GOT3 (cell line): ENCODE data around the gene NOP16.
A peak's percentile ranks its signal among the peaks of the same experiment; 100 is the strongest.

Experiments used
- DNase-seq: peaks from one replicate; lab custom pipeline; 2025; ENCODE audit warnings: mixed read lengths; lab: John Stamatoyannopoulos, UW

Gene NOP16

DNA sequence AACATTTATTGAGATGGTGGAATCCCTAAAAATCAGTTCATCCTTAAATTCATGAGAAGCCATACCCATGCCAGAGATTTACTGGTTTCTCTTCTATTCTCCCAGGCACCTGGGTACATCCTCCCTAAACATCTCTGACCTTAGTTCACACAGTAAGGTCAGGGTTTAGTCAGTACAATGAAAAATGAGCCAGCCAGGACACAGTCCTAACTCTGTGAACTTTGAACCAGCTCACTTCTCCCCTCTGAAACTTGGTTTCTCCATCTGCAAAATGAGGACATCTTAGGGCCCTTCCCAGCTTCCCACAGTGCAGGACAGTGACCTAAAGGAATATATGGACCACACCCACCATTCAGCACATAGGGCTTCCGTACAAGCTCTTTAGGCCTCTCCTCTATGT lies 1.9 kb downstream of the NOP16 start:
- no peak for DNase-seq

- DNase-seq = no peak
Observed at GRCh38 chr5:176384991-176385390, 3.4 kb downstream of the NOP16 start.

GRCh38 chr5:176384366-176384930 lies 4.0 kb downstream of the NOP16 start:
- DNase-seq = no peak

GRCh38 chr5:176383961-176384360 lies 4.4 kb downstream of the NOP16 start:
- DNase-seq = no peak

- no peak for DNase-seq
Observed at GRCh38 chr5:176383248-176383905, 5.0 kb downstream of the NOP16 start.

GRCh38 chr5:176382721-176383120 lies 5.7 kb downstream of the NOP16 start:
- no peak for DNase-seq

DNA sequence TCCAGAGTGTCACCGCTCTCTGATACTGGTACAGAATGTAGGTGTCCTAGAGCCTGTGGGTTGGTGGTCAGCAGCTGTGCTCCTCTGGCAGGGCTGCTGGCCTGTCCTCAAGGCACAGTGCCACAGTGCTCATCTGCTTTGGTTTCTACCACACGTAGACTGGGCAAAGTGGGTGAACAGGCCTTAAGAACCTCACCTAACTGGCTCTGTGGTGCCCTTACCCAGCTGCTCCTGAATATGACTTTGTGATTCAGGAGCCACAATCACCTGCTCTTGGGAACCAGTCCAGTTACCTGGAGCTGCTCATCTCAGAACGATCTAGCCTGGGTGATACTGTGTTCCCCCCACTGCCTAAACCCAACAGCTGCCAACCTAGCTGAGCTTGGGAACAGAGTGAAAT lies 6.4 kb downstream of the NOP16 start:
- no peak for DNase-seq

DNA sequence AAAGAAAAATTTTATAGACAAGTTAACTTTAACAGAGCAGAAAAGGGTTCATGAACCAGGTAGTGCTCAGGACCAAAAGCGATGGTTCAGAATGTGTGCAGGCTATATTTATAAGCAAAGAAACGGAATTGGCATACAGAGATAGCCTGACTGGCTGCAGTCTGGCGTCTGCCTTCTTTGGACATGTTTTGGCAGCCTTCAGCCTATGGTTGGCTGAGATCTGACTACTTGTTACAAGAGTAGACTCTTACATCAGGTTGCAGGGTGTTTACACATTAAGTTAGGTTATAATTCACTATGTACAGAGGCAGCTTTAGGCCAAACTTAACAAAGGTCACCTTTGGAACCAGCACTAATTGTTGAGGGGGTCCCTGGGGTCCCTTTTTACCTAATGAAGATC lies 7.0 kb downstream of the NOP16 start:
- no peak for DNase-seq

DNA sequence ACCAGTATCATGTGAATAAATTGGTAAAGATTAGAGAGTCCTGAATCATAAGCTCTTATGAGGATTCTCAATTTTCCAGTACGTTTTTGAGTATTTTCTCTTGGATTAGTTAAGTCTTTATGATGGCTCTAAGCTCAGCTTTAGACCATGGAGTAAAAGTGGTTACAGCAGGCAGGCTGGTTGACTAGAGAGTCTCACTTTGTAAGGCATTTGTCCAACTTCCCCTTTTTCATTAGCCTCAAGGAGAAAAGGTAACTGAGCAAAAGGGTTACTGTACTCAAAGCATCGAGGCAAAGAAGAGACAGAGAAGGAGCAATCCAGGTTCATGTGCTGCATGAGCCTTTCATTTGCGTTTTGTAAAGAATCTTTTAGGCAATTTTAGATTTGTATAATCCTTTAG lies 8.5 kb downstream of the NOP16 start:
- DNase-seq = no peak

DNA sequence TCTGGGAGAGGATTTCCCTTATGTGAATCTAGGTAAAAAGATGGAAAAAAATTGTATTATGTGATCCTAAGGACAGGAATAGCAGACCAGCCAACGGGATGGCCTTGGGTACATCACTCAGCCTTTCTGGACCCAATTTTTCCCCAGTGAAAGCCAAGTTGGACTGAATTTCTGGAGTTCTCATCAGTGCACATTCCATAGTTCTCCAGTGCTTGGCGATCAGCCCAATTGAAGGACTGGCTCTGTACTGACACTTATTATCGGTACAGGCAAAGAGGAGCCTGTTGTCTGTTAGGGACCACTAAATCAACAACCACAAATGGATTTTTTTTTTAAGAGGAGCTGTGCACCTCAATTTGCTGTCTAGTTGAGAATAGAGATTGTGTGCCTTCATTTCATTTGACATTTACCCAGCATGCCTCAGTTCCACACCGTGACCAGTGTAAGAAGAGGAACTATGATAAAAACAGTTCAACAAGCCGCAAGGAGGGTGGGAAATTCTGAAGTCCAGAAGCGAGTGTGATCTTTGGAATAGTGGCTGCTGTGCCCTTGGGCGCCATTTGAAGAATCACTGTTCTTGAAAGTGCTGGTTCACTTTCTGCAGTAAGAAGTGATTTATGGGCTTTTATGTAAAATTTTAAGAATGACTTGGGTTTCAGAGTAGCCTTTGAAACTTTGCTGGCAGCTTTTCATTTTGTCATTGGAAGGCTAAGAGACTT lies 15.1 kb downstream of the NOP16 start:
- no peak for DNase-seq

DNA sequence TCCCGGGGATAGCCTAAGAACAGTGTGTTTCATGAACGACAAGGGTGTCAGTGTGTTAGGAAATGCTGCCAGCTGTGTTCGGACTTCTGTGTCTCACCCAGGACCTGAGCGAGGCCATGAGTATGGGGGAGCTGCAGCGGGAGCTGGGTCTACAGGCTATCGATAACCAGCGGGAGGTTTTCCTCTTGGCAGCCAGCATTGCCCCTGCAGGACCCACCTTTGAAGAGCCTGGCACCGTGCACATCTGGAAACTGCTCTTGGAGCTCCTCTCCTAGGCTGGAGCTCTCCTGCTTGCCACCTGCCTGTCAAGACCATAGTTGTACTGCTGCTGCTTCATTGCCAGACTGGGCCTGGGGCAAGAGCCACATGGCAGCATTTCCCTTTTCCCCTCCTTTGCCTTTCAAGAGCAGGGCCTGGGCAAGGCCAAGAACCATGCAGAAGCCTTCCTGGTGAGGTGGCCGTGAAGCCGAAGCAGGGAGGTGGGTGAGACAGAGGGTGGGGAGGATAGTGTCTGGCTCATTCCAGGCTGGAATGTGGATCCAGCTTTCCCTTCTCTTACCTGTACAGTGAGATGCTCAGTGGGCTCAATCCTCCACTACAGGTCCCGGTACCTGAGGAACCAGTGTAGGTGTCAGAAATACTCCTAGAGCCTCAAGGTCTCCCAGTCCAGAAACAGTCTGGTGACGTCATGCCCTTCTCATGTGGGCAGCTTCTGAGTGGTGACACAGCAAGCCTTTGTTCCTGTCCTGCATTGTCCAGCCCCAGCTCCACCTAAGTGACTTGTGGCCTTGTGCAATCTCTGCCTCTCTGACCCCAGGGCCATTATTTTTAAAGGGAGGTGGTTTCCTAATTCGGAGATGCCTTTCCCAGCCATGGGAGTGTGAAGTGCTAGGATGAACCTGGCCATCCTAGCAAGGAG lies 16.5 kb downstream of the NOP16 start:
- no peak for DNase-seq

GRCh38 chr5:176369934-176370711 lies 18.3 kb downstream of the NOP16 start:
- DNase-seq = no peak

DNA sequence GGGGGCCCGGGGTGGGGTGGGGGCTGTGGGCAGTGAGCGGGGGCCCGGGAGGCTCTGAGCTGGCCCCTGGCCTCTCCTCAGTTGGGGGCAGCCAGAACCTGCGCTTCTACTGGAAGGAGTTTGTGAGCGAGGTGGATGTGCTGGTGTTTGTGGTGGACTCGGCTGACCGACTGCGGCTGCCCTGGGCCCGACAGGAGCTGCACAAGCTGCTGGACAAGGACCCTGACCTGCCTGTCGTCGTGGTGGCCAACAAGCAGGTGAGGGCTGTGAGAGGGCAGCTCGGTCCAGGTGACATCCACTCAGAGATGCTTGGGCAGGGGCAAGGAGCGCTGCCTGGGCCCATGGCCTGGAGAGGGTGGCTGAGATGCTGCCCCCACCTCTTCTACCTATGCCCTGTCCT lies 19.7 kb downstream of the NOP16 start:
- no peak for DNase-seq

- no peak for DNase-seq
Observed at GRCh38 chr5:176366232-176366894, 22.0 kb downstream of the NOP16 start.

DNA sequence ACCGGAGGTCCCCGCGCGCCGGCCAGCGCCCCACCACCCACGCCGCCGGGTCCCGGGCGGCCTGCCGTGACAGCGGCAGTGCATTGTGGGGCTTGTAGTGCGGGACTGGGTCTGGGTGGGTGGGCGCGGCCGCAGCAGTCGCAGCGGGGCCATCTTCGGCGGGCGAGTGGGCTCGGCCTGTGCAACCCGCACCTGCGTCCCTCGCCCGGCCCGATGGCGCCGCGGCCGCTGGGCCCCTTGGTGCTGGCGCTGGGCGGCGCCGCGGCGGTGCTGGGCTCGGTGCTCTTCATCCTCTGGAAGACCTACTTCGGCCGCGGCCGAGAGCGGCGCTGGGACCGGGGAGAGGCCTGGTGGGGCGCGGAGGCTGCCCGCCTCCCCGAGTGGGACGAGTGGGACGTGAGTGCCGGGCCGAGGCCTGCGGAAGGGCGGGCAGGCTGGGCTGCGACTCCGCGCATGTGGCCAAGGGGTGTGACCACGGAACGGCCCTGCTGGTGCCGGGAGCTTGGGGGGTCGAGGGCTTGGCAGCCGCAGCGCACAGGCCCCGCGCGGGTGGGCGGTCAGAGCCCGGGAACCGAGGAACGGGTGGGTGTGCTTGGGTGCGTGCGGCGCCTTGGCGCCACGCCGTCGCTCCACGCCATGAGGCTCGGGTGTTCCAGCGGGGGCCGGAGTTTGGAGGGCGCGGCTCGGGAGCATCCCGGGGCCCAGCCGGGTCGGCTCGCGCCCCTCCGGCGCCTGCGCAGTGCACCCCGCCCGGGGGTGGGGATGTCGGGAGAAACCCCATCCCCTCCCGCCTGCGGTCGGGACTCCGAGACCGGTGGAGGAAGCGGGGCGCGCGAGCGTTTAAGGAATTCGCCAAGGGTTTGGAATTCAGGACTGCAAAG lies 22.8 kb downstream of the NOP16 start, which contains the start of gene ARL10:
TSS of gene ARL10 (plus strand) at position 137 of the 881 bp plus-strand sequence. CDS start at position 214, 77 bp downstream.
- no peak for DNase-seq

DNA sequence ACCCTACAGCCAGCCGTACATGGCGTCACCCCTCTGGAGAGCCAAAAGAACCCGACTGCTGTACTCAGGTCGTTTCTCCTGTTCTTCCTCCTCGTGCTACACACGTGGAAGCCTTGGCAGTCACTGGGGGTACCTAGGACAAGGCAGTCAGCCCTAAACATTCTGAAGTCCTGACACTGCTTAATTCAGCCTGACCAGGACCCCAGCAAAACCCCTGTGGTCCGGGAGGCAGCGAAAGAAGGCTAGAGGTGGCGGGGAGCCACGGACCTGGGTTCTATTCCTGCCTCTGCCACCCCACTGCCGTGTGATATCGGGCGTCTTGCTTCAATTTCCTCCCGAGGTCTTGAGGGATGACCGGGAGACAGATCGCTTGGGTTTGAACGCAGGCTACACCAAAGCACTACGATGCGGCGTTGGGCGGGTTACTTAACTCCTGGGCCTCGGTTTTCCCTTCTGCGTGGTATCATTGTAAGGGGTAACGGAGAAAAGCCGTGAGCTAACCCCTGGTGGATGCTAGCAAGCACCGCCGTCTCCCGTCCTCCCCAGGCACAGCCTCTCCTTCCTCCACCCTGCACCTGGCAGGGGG lies 23.5 kb downstream of the NOP16 start:
- no peak for DNase-seq

GRCh38 chr5:176362233-176362490 lies 26.2 kb downstream of the NOP16 start:
- no peak for DNase-seq

DNA sequence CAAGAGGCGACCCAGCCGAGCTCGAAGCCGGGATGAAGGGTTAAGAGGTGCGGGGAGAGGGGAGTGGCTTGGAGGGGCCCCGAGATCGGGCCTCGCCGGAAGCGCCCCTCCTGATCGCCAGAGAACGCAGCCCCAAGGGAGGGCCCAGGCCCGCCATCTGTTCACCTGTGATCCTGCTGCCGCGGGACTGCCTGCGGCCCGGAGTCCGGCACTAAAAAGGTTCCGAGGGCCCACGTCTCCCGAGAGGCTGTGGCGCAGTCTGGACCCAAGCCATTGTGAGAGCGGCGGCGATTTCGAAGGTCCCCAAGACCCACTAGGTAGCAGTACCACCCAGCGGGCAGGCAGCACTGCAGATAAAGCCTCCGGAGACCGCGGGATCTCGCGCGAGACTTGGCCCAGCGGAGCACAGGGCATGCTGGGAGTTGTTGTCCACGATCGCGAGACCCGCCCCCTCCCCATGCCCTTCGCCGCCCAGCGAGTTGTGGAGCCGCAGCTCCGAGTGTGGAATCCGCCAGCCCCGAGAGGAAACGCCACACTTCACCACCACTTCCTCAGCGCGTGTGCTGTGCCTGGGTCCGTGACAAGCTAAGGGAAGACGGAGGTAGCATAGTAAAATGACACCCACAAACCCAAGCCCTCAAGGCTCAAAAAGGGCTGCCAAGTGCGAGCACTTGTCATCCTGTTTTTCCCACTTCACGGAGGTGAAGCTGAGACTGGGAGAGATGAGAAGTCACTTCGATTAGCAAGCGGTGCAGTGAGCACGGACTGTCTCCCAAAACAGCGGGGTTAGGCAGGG lies 26.8 kb downstream of the NOP16 start, which contains the start of gene KIAA1191:
TSS of gene KIAA1191 (minus strand) at position 328 of the 796 bp plus-strand sequence. CDS start 2,256 bp downstream, outside the sequence.
- peak; percentile 52 for DNase-seq
